Measurements from ENCODE around the gene SLC24A3. TPM values are rescaled to one million over a fixed set of nuclear protein-coding genes. Genes with fewer than 3 reads are reported as not detected.

The SLC24A3 gene
- total RNA-seq, 4 donors from 2014 or later = 2.3 to 6.9 (median 5.4) TPM

- TF ChIP-seq CTCF (IDR thresholded peaks at IDR 0.05) = no peak
- no peak for TF ChIP-seq POLR2A (IDR thresholded peaks at IDR 0.05)
- WGBS, 2 donors = 57 to 67% methylated on average over 5 of the region's 5 CpGs
- intact Hi-C loops (cut with DNase I; ENCODE audit: low total_unique reads) = loop anchor here (5.0 to 10.0 kb wide), 2 partner anchors 94 to 307 kb away; no protein-coding TSS in a partner anchor
- H3K4me3 ChIP-seq (ENCODE audit: low read depth, poor library complexity, severe bottlenecking) = no peak overlapping the region
- DNase-seq (ENCODE audit: low spot score in 2 of 2) = peak in 1 of 2 donors; percentile 25
These were observed 478.0 kb downstream of the SLC24A3 start for GRCh38 chr20:19690462-19690861.

DNA sequence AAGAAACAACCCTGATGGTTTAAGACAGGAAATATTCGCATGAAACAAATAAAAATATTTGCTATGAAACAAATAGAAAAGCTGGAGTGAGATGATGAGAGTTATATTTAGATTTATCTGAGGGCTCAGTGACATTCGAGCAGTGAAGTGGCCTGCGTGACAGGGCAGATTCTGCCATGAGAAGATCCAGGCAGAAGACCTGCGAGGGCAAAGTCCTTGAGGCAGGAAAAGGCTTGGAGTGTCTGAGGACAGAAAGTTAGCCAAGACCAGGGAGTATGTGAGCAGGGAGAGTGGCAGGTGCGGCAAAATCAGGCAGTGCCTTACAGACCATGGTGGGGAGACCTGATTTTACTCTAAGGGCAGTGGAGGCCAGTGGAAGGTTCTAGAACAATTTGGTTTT, 478.7 kb downstream of the SLC24A3 start:
- no peak for TF ChIP-seq CTCF (IDR thresholded peaks at IDR 0.05)
- no peak for TF ChIP-seq POLR2A (IDR thresholded peaks at IDR 0.05)
- 90 to 91% methylated on average over 5 of the region's 5 CpGs for WGBS, 2 donors
- intact Hi-C loops (cut with DNase I; ENCODE audit: low total_unique reads) = loop anchor here (5.0 to 10.0 kb wide), 2 partner anchors 94 to 306 kb away; no protein-coding TSS in a partner anchor
- H3K4me3 ChIP-seq (ENCODE audit: low read depth, poor library complexity, severe bottlenecking) = no peak overlapping the region
- DNase-seq (ENCODE audit: low spot score in 2 of 2) = peak in 1 of 2 donors; percentile 56

- intact Hi-C loops (cut with DNase I; ENCODE audit: low total_unique reads) = loop anchor here (5.0 to 10.0 kb wide), 2 partner anchors 93 to 305 kb away; no protein-coding TSS in a partner anchor
- DNase-seq (ENCODE audit: low spot score in 2 of 2) = no peak
- no peak for TF ChIP-seq POLR2A (IDR thresholded peaks at IDR 0.05)
- 78 to 79% methylated on average over 4 of the region's 4 CpGs for WGBS, 2 donors
- no peak overlapping the region for H3K4me3 ChIP-seq (ENCODE audit: low read depth, poor library complexity, severe bottlenecking)
These were observed 479.7 kb downstream of the SLC24A3 start for GRCh38 chr20:19692100-19692499.

GRCh38 chr20:19692685-19693119, 480.3 kb downstream of the SLC24A3 start:
- DNase-seq (ENCODE audit: low spot score in 2 of 2) = peak; percentile 49 to 94
- no peak overlapping the region for H3K4me3 ChIP-seq (ENCODE audit: low read depth, poor library complexity, severe bottlenecking)
- WGBS, 2 donors = 3% methylated on average over 15 of the region's 15 CpGs
- intact Hi-C loops (cut with DNase I; ENCODE audit: low total_unique reads) = loop anchor here (5.0 to 10.0 kb wide), 2 partner anchors 92 to 305 kb away; no protein-coding TSS in a partner anchor
- TF ChIP-seq CTCF (IDR thresholded peaks at IDR 0.05) (peak in 1 of 3 donors; percentile 59), POLR2A (IDR thresholded peaks at IDR 0.05) (no peak)

GRCh38 chr20:19693508-19693907, 481.1 kb downstream of the SLC24A3 start:
- intact Hi-C loops (cut with DNase I; ENCODE audit: low total_unique reads) = loop anchor here (5.0 to 10.0 kb wide), 2 partner anchors 91 to 304 kb away; no protein-coding TSS in a partner anchor
- peak in 1 of 2 donors; percentile 37 for DNase-seq (ENCODE audit: low spot score in 2 of 2)
- no peak for TF ChIP-seq POLR2A (IDR thresholded peaks at IDR 0.05)
- no peak for TF ChIP-seq CTCF (IDR thresholded peaks at IDR 0.05)
- no peak overlapping the region for H3K4me3 ChIP-seq (ENCODE audit: low read depth, poor library complexity, severe bottlenecking)
- WGBS, 2 donors = 89 to 92% methylated on average over 8 of the region's 8 CpGs

GRCh38 chr20:19695081-19695480, 482.6 kb downstream of the SLC24A3 start:
- WGBS, 2 donors = 72 to 77% methylated on average over 2 of the region's 2 CpGs

More at GRCh38 chr20:19695081-19695480, 482.6 kb downstream of the SLC24A3 start:
- no peak for DNase-seq (ENCODE audit: low spot score in 2 of 2)
- intact Hi-C loops (cut with DNase I; ENCODE audit: low total_unique reads) = loop anchor here (10.0 kb wide), 1 partner anchor 90 kb away; no protein-coding TSS in a partner anchor
- H3K4me3 ChIP-seq (ENCODE audit: low read depth, poor library complexity, severe bottlenecking) = no peak overlapping the region
- TF ChIP-seq CTCF (IDR thresholded peaks at IDR 0.05) (no peak), POLR2A (IDR thresholded peaks at IDR 0.05) (no peak)
